GM12891 (cell line): ENCODE data around the gene OLFM4.

Experiments
- POLR2A ChIP-seq: IDR thresholded peaks from 2 replicates; pipeline ENCODE4 v1.6.1; 2011; ENCODE audit warnings: low read depth, low read length, control low read depth
- POLR2AphosphoS5 ChIP-seq: IDR thresholded peaks from 2 replicates; pipeline ENCODE4 v1.6.1; 2011; ENCODE audit warnings: low read depth, low read length, control low read depth
- POU2F2 ChIP-seq: IDR thresholded peaks from 2 replicates; pipeline ENCODE4 v1.6.1; 2011; ENCODE audit warnings: low read depth, mild to moderate bottlenecking, control low read depth, low read length, moderate library complexity
- TAF1 ChIP-seq: IDR thresholded peaks from 2 replicates; pipeline ENCODE4 v1.6.1; 2011; ENCODE audit warnings: low read depth, low read length, control low read depth

DNA sequence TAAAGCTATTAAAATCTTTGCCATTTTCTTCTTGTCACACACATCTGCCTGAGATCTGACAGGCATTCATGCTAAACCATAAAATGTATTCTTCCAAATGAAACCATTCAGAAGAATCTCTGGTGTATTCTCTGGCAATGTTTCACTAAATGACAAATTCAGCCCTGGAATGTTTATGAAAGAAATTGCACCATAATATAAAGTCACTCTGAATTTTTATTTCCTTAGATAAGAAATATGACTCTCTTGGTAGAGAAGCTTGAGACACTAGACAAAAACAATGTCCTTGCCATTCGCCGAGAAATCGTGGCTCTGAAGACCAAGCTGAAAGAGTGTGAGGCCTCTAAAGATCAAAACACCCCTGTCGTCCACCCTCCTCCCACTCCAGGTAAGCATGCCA, 14.3 kb downstream of the OLFM4 start:
- TF ChIP-seq POLR2AphosphoS5 (no peak), POLR2A (no peak), POU2F2 (no peak), TAF1 (no peak)
